ENCODE data around the gene HSPA4.
"Not testable (repeated sequence)": the region's sequence is repeated elsewhere in the genome, so short reads cannot be mapped to it uniquely, and the experiment has no call there.

The HSPA4 gene

DNA sequence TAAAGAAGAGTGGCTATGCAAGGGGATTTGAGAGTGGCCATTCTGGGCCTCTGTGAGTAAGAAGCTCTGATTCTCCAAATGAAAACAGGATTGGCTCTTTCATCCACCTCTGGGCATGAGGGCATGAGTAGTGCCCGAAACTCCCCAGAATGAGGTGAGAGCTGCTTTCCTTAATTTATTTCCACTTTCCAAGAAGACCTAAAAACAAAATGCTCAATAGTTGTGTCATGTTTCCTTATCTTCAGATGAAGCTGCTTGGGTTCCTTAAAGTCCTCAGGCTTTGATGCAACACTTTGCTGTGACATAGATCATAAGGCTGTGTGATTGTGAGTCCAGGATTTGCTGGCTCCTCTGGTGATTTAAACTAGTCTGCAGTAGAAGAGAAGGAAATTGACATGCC is 22.4 kb upstream of the HSPA4 start:
- FAIRE-seq = no peak
- DNase-seq (ENCODE audit: insufficient read length, low spot score) = no peak
- TF ChIP-seq, protein P1, sequence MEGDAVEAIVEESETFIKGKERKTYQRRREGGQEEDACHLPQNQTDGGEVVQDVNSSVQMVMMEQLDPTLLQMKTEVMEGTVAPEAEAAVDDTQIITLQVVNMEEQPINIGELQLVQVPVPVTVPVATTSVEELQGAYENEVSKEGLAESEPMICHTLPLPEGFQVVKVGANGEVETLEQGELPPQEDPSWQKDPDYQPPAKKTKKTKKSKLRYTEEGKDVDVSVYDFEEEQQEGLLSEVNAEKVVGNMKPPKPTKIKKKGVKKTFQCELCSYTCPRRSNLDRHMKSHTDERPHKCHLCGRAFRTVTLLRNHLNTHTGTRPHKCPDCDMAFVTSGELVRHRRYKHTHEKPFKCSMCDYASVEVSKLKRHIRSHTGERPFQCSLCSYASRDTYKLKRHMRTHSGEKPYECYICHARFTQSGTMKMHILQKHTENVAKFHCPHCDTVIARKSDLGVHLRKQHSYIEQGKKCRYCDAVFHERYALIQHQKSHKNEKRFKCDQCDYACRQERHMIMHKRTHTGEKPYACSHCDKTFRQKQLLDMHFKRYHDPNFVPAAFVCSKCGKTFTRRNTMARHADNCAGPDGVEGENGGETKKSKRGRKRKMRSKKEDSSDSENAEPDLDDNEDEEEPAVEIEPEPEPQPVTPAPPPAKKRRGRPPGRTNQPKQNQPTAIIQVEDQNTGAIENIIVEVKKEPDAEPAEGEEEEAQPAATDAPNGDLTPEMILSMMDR (IDR thresholded peaks at IDR 0.05; ENCODE audit: insufficient read depth, missing control alignments) = no peak

DNA sequence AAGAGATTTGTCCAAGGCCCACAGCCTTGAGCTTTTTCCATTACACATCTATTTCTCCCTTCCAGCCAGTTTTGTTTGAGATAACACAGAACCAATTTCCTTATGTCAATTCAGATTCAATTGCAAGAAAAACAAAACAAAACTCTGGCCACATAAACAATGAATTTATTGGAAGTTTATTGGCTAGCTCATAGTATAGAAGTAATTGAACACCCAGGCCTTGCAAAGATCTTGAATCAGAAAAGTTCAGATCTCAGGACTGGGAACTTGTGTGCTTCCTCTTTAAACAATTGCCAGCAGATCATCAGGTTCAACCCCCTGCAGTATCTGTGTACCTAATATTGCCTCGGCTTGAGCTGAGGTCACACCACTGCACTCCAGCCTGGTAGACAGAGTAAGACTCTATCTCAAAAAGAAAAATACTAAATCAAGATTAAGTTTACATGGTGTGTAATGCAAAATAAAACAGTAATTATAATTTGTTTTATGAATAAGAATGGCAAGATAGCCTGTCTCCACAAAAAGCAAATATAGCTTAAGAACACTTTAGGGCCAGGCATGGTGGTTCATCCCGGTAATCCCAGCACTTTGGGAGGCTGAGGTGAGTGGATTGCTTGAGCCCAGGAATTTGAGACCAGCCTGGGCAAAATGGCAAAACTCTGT is 21.3 kb upstream of the HSPA4 start:
- FAIRE-seq (no peak), DNase-seq (ENCODE audit: insufficient read length, low spot score) (no peak)
- TF ChIP-seq, protein P1 (IDR thresholded peaks at IDR 0.05; ENCODE audit: insufficient read depth, missing control alignments) = no peak

DNA sequence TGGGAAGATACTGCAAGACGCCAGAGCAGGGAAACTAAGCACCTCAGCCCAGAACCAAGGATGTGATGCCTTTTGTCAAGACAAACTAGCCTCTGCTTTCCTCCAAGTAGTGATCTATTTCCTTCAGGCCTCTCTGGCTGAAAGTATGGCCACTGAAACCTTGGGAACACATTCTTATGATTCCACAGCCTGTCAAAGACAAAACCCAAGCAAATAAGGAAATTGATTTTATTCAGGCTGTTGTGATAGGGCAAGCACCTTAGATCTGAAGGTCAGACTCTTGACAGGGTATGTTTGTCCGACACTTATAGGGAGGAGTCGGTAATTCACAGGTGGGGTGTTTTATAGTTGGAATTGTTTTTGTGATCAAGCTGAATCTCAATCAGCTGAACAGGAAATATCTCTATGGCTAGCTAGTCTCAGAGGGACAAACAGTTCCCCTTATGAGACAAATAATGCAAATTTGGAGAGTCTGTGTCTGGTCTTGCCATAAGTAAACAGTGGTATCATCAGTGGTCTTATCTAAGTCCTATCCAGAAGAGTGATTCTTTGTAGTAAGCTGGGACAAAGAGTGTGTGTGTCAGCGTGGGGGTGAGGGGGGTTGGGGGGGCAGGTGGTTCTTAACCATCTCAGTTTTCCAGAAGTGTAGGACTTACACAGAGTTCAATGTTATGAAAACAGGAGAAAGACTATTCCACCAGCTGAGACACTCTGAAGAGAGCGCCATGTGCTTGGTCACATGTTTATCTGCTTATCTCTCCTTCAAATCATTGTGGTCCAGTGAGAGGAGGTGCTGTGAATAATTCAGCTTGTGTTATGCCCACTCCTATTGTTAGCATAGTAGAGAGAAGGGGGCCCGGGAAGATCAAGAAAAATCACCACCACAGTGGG is 18.7 kb upstream of the HSPA4 start:
- DNase-seq (ENCODE audit: insufficient read length, low spot score) (no peak), FAIRE-seq (no peak)
- TF ChIP-seq, protein P1 (IDR thresholded peaks at IDR 0.05; ENCODE audit: insufficient read depth, missing control alignments) = no peak

DNA sequence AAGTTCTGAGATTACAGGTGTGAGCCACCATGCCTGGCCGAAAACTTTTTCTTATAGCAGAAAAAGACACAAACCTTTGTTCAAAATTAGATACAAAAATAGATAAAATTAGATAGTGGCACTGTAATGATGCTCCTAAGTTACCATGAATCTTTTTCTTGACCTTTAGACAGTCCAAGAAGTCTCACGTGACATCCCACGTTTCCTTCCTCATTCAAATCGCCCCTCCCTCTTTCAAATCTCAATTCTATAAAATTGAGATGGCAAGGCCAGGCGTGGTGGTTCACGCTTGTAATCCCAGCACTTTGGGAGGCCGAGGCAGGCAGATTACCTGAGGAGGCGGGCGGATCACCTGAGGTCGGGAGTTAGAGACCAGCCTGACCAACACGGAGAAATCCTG is 17.7 kb upstream of the HSPA4 start:
- DNase-seq (ENCODE audit: insufficient read length, low spot score) (no peak), FAIRE-seq (no peak)
- TF ChIP-seq, protein P1 (IDR thresholded peaks at IDR 0.05; ENCODE audit: insufficient read depth, missing control alignments) = no peak

DNA sequence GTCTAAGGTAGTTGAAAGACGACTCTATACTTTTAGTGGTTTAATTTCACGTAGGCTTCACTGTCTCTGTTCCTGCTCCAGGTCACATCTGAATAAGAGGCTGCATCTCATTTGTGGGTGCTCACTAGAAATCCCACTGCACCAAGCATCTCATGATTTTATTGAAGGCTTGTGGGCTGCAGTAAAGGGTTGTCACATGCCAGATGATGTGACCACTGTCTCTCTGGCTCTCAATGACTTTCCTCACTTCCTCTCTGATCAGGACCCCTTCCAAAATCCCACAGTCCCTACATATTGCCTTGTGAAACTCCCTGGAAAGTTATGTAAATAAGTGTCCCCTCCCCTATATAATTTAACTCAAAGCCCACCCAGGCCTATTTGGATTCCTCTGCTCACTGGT is 16.6 kb upstream of the HSPA4 start:
- DNase-seq (ENCODE audit: insufficient read length, low spot score) (no peak), FAIRE-seq (no peak)
- TF ChIP-seq, protein P1 (IDR thresholded peaks at IDR 0.05; ENCODE audit: insufficient read depth, missing control alignments) = no peak

DNA sequence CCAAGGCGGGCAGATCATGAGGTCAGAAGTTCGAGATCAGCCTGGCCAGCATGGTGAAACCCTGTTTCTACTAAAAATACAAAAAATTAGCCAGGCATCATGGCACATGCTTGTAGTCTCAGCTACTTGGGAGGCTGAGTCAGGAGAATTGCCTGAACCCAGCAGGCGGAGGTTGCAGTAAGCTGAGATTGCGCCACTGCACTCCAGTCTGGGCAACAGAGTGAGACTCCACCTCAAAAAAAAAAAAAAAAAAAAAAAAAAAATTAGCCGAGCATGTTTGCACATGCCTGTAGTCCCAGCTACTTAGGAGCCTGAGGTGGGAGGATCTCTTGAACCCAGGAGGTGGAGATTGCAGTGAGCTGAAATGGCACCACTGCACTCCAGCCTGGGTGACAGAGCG is 15.1 kb upstream of the HSPA4 start:
- FAIRE-seq; DNase-seq (ENCODE audit: insufficient read length, low spot score): not testable (repeated sequence)

DNA sequence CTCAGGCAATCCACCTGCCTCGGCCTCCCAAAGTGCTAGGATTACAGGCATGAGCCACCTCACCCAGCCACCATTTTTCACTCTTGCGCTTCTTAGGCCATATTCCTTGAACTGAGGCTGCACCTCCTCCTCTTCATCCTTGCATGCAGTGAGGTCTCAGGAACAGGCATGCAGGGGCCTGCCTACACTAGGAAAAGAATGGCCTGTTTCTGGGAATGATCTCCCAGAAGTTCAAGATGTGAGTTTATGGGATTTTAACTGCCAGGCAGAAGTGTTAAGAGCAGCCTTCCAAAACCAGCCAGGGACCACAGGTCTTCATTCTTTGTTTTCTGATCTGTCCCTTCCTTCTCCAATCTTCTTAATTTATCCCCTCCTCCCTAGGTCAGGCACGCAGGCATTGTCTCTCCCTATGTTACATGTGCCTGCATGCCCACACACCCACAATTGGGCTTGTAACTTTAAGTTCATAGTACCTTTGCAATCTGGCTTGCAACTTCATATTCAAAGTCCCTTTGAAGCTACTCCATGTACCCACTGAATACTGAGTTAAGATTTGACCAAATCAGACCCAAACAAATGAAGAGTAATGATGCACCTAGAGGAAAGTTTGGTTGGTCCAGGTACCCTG is 10.5 kb upstream of the HSPA4 start:
- FAIRE-seq = no peak
- TF ChIP-seq, protein P1 (IDR thresholded peaks at IDR 0.05; ENCODE audit: insufficient read depth, missing control alignments) = no peak

More for the DNA sequence above, 10.5 kb upstream of the HSPA4 start:
- DNase-seq (ENCODE audit: insufficient read length, low spot score) = no peak

Measured in D721Med (cell line).